RWPE2 (cell line): ENCODE measurements around the gene IGSF21.

Experiments
- ATAC-seq: fragments of 200-7000 bp; cut with Tn5 transposase; 3 replicates; pipeline ENCODE4 v1.9.1; 2021; ENCODE audit warnings: low read depth
- DNase-seq: peaks from one replicate; pipeline ENCODE4 v3.0.0-alpha.2; 2020; ENCODE audit warnings: low spot score
- H3K27ac ChIP-seq: fragments of 450-650 bp; 2 replicates; pipeline ENCODE4 v1.5.1; 2017; ENCODE audit warnings: mild to moderate bottlenecking; ENCODE audit not compliant: poor library complexity, severe bottlenecking
- H3K27me3 ChIP-seq: fragments of 250-450 bp; sonication (Bioruptor Pico); 2 replicates; pipeline ENCODE4 v1.5.1; 2021; ENCODE audit warnings: mild to moderate bottlenecking, moderate library complexity; ENCODE audit not compliant: insufficient read depth, poor library complexity, severe bottlenecking
- H3K36me3 ChIP-seq: fragments of 250-450 bp; sonication (Bioruptor Pico); 2 replicates; pipeline ENCODE4 v1.5.1; 2020; ENCODE audit warnings: low read depth, mild to moderate bottlenecking, moderate library complexity
- H3K4me1 ChIP-seq: fragments of 250-450 bp; sonication (Bioruptor Pico); 2 replicates; pipeline ENCODE4 v1.5.1; 2021; ENCODE audit warnings: mild to moderate bottlenecking, moderate library complexity; ENCODE audit not compliant: insufficient read depth, poor library complexity, severe bottlenecking
- H3K4me3 ChIP-seq: fragments of 250-450 bp; sonication (Bioruptor Pico); 2 replicates; pipeline ENCODE4 v1.5.1; 2021; ENCODE audit warnings: mild to moderate bottlenecking, moderate library complexity; ENCODE audit not compliant: severe bottlenecking
- H3K9me3 ChIP-seq: fragments of 250-450 bp; sonication (Bioruptor Pico); 2 replicates; pipeline ENCODE4 v1.5.1; 2021; ENCODE audit warnings: mild to moderate bottlenecking, moderate library complexity; ENCODE audit not compliant: severe bottlenecking
- TF ChIP-seq, protein P1 (sequence below): fragments of 450-650 bp; IDR thresholded peaks from one replicate; pipeline ENCODE4 v1.5.1; 2017; ENCODE audit warnings: mild to moderate bottlenecking, moderate library complexity; ENCODE audit not compliant: poor library complexity, severe bottlenecking

The IGSF21 gene

DNA sequence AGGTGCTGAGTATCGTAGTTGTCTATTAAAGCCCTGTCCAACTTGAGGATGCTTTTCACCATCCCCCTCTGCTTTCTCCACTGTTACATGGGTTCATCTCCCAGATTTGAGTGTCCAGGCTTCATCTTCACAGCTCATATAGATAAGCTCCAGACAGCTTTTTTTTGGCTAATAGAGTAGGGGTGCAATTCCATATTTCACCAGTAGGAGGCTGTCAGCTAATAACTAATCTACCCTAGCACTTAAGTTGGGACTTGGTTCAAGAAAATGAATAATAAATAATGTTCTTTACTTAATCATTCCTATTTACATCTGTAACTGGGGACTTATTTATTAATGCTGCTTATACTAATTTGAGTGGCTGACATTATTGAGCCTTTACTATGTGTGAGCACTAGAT is 124.5 kb downstream of the IGSF21 start:
- DNase-seq (no peak), ATAC-seq (no peak)
- H3K4me1 ChIP-seq = no peaks in the 10 kb centered on the region
- no peaks in the 10 kb centered on the region for H3K36me3 ChIP-seq
- H3K4me3 ChIP-seq = no peak overlapping the region
- no peak overlapping the region for H3K27ac ChIP-seq
- H3K27me3 ChIP-seq = no peaks in the 10 kb centered on the region
- TF ChIP-seq, protein P1, sequence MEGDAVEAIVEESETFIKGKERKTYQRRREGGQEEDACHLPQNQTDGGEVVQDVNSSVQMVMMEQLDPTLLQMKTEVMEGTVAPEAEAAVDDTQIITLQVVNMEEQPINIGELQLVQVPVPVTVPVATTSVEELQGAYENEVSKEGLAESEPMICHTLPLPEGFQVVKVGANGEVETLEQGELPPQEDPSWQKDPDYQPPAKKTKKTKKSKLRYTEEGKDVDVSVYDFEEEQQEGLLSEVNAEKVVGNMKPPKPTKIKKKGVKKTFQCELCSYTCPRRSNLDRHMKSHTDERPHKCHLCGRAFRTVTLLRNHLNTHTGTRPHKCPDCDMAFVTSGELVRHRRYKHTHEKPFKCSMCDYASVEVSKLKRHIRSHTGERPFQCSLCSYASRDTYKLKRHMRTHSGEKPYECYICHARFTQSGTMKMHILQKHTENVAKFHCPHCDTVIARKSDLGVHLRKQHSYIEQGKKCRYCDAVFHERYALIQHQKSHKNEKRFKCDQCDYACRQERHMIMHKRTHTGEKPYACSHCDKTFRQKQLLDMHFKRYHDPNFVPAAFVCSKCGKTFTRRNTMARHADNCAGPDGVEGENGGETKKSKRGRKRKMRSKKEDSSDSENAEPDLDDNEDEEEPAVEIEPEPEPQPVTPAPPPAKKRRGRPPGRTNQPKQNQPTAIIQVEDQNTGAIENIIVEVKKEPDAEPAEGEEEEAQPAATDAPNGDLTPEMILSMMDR = no peak
- peaks cover 4% of the 10 kb centered on the region for H3K9me3 ChIP-seq

DNA sequence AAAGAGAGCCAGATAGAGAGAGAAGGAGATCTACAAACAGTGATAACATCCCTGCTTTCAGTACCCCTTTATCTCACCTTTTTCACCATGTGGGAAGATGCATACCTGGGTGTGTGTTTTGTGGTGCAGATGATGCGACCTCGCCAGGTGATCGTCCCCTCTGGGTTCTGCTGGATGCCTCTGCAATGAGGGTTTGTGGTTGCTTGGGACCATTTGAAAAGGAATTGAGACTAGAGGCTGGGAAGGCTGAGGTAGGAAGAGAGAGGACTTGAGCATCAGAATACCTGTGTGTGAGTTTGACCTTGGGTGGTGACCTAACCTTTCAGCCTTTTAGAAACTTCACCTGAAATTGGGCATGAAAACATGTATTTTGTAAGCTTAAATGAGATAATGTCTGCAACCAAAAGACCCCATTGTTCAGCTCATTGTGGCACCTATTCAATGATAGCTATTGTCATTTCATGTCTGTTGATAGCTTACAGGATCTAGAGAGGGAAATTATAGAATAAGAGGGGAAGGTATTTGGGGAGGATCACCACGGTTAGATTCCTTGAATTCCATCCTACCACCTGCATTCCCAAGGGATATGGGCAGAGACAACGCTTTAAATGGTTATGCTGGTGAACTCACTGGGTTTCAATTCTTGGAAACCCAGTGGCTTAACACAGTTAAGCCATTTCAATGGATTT is 125.7 kb downstream of the IGSF21 start:
- no peak for ATAC-seq
- H3K27me3 ChIP-seq = no peaks in the 10 kb centered on the region
- H3K27ac ChIP-seq = no peak overlapping the region
- TF ChIP-seq, protein P1 = no peak
- H3K4me1 ChIP-seq = no peaks in the 10 kb centered on the region
- no peak for DNase-seq
- H3K9me3 ChIP-seq = peaks cover 4% of the 10 kb centered on the region
- H3K36me3 ChIP-seq = no peaks in the 10 kb centered on the region
- H3K4me3 ChIP-seq = no peak overlapping the region

DNA sequence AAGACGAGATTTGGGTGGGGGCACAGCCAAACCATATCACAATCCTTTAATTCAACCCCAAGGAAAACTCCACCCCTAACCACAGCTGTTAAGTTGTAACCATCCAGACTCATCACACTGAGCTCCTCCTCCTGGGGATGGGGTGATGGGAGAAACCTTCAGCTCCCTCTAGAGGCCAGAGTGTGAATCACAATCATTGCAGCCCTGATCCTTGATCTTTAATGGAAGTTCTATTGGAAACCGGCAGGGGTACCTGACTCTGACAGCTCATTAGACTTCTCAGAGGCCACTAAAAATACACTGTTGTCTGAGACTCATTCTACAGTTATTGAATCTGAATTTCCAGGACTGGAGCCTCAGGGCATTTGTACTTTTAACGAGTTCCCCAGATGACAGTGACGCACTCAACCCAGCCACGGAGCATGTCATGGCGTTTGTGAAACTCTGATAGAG is 127.2 kb downstream of the IGSF21 start:
- TF ChIP-seq, protein P1 = peak; percentile 61
- DNase-seq (no peak), ATAC-seq (peak; percentile 46; the same call in 1 of the 3 replicates)
- Histone ChIP-seq H3K9me3 (peaks cover 4% of the 10 kb centered on the region), H3K4me3 (no peak overlapping the region), H3K27ac (no peak overlapping the region), H3K4me1 (no peaks in the 10 kb centered on the region), H3K36me3 (no peaks in the 10 kb centered on the region), H3K27me3 (no peaks in the 10 kb centered on the region)

DNA sequence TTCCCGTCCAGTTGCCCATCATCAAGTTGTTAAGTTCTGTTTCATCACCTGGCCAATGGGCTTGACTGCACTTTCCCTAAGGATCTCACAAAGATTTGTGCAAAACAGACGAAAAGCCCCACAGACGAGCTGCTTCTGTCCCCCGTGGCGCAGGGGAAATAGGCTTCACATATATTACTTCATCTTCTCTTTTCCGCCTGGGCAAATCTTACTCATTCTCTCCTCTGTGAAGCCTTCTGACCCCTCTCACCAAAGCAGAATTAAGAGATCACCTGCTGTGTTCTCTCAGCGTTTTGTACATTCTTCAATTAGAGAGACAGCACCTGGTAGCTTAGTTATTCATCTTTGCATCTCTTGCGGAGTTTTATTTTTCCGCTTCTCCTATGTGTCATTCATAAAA is 129.8 kb downstream of the IGSF21 start:
- ATAC-seq (no peak), DNase-seq (no peak)
- Histone ChIP-seq H3K4me3 (no peak overlapping the region), H3K9me3 (no peaks in the 10 kb centered on the region), H3K27ac (no peak overlapping the region), H3K4me1 (no peaks in the 10 kb centered on the region), H3K27me3 (no peaks in the 10 kb centered on the region), H3K36me3 (no peaks in the 10 kb centered on the region)
- TF ChIP-seq, protein P1 = no peak

DNA sequence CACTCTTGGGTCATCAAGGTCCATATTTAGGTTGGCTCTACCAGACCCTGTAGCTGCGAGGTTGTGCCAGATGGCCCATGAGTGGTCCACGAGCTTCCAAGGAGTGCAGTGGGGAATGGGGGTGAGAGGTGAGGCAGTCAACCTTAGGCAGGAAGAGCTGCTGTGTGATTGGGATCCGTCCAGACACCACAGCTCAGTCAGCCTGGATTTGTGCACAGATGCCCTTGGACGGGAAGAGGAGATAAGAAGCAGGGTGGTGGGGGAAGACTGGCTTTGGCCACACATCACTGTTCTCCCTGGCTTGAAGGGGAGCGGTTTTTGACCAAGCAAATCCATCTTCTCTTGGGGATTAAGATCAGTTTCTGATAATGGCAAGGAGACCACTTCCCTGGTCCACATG is 130.6 kb downstream of the IGSF21 start:
- ATAC-seq = no peak

More for the DNA sequence above, 130.6 kb downstream of the IGSF21 start:
- Histone ChIP-seq H3K9me3 (no peaks in the 10 kb centered on the region), H3K4me3 (no peak overlapping the region), H3K27ac (no peak overlapping the region), H3K36me3 (no peaks in the 10 kb centered on the region), H3K27me3 (no peaks in the 10 kb centered on the region), H3K4me1 (no peaks in the 10 kb centered on the region)
- TF ChIP-seq, protein P1 = no peak
- DNase-seq = no peak
